ENCODE data around the gene LMNA.
A peak's percentile ranks its signal among the peaks of the same experiment; 100 is the strongest.
"Not testable (repeated sequence)": the region's sequence is repeated elsewhere in the genome, so short reads cannot be mapped to it uniquely, and the experiment has no call there.

LMNA gene

DNA sequence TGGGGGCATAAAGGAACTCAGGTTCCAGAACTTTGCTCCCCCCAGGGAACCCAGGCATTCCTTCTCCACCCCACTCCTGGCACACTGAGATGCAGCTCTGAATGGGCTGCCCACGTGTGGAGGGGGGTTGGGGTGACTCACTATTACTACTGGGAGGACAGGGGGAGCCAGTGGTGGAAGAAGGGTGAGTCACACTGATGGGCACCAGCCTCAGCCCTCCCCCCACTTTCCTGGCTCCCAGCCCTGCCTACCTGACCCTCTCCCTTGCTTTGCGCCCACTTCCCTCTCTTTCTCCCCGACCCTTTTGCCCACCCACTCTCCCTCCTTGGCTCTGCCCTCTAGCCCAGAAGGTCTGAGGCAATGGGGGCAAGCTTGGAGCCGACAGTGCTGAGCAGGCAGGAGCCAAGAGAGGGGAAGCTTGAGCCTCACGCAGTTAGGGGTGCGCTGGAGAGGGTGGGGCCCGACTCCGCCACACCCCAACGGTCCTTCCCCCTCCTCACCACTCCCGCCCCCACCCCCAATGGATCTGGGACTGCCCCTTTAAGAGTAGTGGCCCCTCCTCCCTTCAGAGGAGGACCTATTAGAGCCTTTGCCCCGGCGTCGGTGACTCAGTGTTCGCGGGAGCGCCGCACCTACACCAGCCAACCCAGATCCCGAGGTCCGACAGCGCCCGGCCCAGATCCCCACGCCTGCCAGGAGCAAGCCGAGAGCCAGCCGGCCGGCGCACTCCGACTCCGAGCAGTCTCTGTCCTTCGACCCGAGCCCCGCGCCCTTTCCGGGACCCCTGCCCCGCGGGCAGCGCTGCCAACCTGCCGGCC lies at the start of gene LMNA:
Gene LMNA, plus strand, starts transcription at position 611 of the 818 bp plus-strand sequence. CDS start 208 bp downstream, outside the sequence.
- DNase-seq = peak in 1 of 2 experiments; percentile 56

DNA sequence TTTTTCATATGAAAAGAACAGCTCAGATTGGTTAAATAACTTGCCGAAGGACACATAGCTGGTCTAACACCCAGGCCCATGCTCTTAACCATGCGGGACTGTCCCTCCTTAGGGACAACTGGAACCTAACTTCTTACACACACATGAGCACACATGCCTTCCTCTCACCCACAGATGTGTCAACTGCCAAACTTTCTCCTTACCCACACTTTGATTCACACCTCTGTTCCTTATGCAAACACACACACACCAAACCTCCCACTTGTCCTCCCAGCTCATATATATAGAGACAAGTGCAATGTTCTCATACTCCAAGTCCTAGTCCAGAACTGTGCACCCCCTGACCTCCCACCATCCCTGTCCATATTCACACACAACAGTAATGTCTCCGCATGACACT lies 49.3 kb upstream of the LMNA start:
- DNase-seq = no peak

DNA sequence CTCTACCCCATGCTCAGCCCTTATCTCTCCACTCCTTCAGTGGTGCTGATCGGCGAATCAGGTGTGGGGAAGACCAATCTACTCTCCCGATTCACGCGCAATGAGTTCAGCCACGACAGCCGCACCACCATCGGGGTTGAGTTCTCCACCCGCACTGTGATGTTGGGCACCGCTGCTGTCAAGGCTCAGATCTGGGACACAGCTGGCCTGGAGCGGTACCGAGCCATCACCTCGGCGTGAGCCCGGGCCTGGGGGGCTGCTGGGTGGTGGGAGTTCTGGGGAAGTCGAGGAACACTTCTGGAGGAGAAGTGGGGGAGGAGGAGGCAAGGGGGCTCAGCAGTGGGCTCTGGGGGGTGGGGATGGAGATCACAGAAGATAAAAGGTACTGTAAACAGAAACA lies 48.6 kb upstream of the LMNA start:
- DNase-seq = no peak

DNA sequence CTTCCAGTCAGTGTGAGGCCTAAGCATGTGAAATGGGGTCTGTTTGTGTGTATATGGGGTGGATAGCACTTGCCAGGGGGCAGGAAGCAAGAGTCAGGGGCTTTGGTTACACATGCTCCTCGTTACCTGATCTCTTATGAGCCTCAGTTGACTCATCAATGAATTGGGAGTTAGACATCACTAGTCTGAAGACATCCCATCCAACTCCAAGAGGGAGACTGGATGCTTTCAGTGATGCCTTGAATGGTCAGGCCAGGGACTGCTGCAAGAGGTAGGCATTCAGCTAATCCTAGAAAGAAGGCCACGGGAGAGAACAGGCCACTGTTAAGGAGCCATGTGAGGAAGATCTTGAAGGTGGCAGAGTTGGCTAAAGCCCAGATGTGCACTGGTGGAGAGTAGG lies 47.2 kb upstream of the LMNA start:
- no peak for DNase-seq

DNA sequence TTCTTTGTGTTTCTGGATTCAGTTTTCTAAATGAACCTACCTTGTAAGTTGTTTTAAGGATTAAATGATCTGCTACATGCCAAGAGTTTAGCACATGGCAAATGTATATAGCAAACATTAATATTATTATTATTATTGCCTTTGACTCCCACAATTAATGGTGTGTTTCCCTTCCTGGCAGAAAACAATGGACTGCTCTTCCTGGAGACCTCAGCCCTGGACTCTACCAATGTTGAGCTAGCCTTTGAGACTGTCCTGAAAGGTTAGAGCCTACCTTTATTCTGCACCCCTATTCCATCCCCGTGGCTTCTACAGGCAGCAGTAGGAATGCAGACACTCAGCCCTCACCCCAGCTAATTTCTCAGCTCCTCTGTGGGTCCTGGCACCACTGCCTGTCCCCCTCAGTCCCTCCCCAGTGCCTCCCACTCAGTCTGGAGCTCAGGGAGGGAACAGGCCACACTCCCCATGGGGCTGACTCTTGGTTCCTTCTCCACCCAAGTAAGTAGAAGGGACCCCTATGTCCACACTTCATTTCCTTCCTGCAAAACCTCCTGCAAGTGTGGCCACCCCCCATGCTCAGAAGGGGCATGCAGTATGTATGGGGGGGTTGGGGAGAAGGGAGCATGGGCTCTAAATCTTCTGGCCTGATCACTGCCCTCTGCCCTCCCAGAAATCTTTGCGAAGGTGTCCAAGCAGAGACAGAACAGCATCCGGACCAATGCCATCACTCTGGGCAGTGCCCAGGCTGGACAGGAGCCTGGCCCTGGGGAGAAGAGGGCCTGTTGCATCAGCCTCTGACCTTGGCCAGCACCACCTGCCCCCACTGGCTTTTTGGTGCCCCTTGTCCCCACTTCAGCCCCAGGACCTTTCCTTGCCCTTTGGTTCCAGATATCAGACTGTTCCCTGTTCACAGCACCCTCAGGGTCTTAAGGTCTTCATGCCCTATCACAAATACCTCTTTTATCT lies 44.7 kb upstream of the LMNA start:
- DNase-seq = no peak

DNA sequence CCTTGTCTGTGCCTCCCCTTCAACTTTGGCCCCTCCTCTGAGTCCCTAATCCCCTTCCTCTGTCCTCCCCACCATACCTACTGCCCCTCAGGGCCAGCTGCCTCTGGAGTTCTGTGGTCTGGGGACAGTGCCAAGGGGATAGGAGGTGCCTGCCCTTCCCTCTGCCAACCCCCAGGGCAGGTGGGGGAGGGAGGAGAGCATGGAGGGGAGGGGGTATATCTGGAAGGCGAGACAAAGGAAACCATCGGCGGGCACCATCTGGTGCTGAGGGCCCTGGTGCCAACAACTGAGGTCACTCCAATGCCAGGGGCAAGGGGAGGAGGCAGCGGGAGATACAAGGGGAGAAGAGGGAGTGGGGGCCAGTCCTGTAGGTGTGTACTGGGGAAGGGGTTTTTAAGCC lies 44.0 kb upstream of the LMNA start:
- no peak for DNase-seq

DNA sequence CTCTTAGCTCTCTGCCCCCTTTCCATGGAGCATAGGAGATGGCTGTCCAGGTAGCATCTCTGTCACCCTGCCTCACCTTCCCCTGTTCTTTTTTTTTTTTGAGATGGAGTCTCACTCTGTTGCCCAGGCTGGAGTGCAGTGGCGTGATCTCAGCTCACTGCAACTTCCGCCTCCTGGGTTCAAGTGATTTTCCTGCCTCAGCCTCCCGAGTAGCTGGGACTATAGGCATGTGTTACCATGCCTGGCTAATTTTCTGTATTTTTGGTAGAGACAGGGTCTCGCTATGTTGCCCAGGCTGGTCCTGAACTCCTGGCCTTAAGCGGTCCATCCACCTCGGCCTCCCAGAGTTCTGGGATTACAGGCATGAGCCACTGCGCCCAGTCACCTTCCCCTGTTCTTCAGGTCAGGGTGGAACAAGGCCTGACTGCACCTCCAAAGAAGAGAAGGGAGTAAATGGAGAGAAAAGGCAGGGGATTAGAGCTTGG lies 43.1 kb upstream of the LMNA start:
- not testable (repeated sequence) for DNase-seq

DNA sequence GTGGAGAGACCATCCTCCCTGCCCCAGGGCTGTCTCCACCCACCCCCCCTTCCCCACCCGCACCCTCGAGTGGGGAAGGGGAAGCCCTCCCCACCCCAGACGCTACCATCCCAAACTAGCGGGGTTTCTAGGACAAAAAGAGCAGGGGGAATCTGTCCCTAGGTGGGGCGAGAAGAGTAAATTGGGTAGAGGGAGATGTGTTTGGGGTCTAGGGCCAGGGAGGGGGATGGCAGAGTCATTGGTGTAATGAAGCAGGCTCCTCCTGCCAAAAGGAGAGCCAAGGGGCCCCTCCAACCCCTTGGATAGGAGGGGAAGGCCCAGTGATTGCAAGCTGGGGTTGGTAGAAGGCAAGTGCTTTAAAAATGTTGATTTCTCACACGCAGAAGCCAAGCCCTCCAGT lies 42.3 kb upstream of the LMNA start:
- DNase-seq = no peak

DNA sequence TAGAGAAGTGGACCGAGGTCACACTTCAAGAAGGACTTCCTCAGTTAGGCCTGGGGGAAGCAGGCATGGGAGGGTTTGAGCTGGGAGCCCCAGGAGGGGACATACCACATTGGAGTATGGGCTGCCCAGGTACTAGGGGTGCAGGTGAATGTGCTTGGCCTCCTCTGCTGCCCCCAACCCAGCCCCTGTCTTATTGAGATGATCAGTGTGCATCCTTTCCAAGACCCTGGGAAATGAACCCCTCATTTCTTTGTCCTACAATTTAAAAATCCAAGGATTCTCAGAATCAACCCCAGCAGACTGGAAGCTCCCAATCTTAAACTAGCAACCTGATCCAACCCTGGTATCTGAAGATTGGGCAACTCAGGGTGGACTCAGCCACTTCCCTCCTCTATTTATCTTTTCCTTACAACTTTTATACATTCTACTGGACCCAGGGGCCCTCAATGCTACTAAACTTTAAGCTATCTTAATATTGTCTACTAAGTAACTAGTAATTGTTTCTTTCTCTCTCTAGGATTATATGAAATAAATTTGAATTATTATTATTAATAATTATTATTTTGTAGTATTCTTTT lies 41.3 kb upstream of the LMNA start:
- no peak for DNase-seq

DNA sequence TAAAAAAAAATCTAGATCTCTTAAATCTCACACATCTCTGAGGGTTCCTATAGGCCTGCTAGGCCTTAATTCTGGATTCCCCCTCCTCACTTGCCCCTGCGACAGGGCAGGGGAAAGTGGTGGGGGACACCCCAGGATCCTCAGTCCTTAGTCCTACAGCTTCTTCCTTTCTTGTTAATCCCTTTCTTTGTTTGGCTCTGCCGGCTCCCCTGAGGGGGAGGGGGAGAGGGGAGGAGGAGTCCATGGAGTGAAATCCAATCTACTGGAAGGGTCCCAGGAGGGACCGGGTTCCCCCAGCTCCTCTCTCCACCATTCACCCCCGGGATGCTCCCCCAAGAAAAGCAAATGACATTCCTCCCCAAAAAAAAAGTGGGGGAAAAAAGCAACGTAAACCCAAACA lies 40.8 kb upstream of the LMNA start:
- DNase-seq = no peak

DNA sequence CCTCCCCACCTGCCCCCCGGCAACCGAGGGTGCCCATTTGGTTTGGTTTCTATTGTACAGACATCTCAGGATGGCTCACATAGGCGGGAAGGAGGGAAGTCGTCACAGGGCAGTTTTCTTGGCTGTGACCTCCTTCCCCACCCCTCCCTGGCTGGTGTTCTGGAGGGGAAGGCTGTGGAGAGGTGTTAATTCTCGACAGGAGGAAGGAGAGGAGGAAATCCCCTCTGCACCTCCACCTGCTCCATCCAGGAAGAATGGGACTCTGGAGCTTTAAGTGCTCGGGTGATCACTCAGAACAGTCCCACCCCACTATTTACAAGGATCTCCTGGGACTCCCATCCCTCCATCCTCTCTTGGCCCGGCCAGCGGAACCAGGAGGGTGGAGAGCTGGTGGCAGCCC lies 39.9 kb upstream of the LMNA start:
- DNase-seq = no peak

DNA sequence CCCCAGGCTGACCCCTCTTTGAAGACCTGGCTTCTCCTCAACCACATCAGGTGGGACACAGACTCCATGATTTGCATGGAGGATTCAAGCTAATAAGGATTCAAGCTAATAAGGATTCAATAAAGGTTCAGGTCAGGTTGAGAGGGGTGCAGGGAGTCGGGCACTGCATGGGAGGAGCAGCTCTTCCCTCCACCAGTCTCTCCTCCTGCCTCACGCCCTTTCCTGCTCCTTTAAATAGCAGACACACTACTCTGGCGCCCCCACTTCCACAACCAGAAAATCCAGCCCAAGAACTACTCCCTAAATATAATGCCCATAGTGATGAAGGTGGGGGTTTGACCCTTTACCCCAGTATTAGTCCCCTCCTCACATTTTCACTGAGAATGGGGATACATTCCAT lies 39.3 kb upstream of the LMNA start:
- no peak for DNase-seq

DNA sequence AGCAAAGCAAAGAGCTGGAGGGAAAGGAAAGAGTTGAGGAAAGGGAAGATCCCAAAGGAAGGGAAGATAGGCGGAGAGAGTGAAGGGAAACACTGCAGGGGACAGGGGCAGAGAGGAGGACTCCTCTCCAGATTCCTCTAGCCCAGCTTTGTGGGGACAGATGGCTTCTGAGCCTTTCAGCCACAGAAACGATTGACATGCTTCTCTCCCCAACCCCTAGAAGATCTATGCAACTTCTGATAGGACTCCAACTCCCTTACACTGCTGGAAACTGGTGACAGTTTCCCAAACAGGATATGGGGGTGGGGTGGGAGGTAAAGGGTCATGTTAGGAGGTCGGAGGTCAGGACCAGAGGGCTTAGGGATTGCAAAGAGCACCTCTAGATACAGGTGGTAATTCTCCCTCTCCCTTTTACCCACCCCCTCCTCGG lies 38.7 kb upstream of the LMNA start:
- DNase-seq = no peak

DNA sequence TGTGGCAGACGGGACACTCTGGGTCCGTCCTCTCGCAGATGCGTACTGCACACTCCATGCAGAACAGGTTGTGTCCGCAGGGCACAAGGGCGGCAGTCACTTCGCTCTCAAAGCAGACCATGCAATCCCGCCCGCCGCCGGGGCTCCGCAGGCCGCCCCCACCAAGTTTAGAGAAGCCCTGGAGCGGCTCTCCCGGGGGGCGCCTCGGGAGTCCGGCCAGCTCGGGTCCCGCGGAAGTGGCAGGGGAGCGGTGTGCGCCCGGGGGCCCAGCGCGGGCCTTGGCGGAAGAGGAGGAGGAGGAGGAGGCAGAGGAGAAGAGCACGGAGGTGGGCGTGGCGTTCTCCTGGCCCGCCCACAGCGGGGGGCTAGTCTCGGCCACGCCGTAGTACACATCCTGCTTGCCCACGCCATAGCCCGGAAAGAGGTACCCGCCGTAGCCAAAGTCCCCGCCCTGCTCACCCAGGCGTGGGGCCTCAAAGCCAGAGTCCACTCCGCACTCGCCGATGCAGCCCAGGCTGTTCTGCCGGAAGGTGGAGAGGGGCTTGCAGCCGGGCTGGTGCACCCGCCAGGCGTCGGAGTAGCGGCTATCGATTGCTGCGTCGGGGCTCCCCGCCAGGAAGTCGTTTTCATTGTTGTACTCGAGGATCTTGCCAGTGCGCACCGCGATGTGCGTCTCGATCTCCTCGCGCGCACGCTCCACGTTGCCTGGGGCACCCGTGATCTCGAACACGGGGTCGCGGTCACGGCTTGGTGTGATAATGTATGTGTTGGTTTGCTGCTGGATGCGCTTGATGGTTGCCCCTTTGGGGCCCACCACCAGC lies 37.7 kb upstream of the LMNA start:
- no peak for DNase-seq

DNA sequence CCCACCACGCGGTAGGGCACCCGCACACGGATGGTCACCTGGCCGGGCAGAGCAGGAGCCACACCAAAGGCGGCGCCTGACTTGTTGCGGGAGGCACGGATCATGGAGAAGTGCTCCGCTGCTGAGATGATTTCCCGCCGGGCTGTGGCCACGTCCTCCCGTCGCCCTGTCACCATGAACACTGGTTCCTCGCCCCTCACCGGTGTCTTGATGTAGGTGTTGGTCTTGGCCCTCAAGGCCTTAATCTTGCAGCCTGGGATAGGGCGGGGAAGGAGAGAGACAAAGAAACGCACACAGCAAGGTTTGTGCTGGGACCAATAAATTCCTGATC lies 37.1 kb upstream of the LMNA start:
- DNase-seq = no peak

DNA sequence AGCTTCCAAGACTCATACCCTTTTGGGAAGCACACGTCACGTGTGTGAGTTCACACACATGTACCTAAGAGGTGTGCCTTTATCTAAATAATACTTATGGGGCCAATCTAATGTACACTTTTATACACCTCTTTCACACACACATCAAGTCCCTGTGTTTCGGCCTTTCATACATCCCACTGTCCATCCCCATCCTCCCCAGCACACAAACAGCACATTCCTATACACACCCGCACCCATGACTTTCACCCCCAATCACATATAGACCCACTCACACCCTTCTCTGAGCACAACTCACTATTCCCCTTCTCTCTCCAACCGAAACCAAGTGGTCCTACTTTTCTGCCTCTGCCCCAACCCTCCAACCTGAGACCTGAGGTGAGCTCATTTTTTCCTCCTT lies 35.8 kb upstream of the LMNA start:
- DNase-seq = no peak

DNA sequence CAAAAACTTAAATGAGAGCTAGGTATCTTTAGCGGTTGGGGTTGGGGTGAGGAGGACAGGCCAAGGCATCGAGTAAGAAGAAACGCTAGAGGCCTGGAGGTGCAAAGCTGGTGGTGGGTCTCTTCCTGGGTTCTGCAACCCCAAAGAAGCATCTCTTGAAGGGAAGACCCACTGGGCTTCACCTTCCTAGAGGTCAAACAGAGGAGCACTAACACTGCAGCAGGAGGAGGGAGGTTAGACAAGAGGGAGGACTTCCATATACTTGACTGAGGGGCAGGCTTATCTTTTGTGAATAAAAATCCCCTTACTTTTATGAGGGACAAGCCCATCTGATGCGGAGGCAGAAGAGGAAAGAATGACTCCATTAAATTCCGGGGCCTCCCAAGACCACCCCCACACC lies 34.7 kb upstream of the LMNA start:
- no peak for DNase-seq

DNA sequence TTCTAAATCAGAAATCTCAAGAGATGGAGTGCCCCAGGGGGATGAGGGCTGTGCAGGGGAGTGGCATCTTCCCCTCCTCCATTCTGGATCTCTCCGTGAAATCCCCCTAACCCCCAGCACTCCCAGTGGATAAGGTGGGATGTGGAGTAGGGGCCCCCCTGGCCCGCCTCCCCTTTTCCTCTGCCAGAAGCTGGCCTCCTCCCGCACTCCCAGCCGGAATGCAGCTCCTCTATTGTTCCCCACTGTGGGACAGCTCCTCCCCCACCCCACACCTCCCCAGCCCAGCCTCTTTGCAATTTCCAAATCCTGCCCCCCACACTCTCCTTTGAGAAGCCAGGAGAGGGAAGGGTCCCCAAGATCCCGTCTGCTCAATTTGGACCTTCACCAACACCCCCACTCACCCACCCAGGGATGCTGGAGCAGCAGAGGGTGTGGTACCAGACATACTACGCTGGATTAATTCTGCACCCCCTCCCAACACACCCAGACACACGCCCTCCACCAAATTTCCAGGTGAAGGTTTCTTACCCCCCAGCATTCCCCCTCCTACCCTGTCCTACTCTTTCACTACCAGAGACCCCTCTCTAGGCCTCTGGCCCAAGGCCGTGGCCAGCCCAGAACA lies 34.2 kb upstream of the LMNA start:
- no peak for DNase-seq

DNA sequence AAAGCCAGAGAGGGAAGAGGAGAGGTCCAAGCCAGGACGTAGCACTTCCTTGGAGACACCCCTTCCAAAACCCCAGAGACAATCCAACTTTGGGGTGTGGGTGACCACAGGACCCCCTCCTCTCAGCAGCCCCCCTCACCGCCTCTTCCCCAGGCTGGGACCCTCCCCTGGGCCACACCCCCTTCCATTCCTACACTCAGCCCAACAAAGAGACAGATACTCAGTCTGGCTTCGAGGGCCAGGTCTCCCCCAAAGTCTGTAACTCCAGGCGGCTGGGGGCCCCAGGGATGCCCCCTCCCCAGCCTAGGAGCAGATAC lies 33.7 kb upstream of the LMNA start:
- no peak for DNase-seq

DNA sequence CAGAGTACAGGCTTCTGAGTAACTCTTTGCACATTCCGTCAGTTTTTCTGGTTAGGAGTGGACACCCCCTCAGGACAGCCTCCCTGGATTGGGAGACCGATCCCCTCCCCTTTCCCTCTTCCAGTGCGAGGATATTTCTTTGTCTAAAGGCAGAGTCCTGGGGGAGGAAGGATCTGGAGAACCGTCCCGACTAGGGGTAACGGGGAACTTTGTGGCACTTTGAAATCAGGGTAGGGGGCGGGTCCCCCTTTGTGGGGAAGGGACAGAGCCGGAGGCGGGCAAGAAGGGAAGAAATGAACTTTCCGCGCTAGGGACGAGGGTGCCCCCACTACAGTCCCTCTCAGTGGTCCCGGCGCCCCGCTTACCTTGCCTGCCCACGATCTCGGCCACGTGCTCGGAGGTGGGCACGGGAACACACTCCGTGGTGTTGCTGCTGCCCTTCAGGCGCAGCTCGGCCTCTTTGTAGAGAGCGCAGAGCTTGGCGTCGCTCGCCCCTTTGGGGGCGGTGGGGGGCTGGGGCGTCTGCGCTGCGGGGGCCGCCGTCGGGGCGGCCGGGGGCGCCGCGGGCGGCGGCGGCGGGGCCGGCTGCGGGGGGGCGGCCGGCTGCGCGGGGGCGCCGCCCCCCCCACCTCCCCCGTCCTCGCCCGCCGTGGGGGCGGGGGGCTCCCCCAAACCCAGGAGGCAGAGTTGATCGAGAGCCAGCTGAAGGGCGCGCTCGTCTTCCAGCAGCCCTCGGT lies 33.2 kb upstream of the LMNA start:
- no peak for DNase-seq

DNA sequence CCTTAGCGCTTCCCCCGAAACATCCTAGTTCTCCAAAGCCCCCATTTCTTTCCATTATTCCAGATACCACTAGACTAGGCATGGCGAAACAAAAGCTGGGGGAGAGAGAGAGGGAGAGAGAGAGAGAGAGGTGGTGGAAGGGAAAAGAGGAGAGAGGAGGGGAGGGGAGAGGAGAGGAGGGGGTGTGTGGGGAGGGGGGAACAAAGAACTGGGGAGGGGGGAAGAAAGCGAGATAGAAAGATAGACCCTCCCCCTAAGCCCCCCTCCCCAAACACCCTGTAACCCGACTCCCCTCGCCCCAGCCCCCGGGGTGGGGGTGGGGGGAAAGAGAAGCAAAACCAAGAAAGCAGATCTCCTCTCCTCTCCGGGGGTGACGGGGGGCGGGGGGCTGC lies 32.6 kb upstream of the LMNA start:
- DNase-seq = no peak

All from cerebellar nuclear complex (tissue), 1 donor.